ENCODE data around the gene CEP126.

DNA sequence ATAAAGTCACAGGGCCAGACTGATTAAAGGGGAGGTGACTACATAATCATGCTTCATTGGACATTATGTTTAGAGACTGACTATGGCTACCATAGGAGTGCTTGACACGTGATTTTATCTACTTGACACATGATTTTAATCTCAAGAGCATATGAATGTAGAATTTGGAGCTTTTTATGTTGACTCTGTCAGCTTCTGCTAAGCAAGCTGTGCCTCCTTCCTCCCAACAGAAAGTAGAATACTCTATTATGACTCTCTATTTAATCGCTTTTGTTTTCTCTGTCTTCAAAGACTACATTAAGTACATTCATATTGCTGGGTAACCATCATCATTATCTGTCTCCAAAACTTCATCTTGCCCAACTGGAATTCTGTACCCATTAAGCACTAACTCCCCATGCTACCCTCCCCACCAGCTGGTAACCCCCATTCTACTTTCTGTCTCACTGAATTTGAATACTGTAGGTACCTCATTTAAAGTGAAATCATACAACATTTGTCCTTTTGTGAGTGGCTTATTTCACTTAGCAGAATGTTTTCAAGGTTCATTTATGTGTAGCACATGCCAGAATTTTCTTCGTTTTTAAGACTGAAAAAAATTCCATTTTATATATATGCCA lies 26.2 kb downstream of the CEP126 start:
- TF ChIP-seq, protein P1, sequence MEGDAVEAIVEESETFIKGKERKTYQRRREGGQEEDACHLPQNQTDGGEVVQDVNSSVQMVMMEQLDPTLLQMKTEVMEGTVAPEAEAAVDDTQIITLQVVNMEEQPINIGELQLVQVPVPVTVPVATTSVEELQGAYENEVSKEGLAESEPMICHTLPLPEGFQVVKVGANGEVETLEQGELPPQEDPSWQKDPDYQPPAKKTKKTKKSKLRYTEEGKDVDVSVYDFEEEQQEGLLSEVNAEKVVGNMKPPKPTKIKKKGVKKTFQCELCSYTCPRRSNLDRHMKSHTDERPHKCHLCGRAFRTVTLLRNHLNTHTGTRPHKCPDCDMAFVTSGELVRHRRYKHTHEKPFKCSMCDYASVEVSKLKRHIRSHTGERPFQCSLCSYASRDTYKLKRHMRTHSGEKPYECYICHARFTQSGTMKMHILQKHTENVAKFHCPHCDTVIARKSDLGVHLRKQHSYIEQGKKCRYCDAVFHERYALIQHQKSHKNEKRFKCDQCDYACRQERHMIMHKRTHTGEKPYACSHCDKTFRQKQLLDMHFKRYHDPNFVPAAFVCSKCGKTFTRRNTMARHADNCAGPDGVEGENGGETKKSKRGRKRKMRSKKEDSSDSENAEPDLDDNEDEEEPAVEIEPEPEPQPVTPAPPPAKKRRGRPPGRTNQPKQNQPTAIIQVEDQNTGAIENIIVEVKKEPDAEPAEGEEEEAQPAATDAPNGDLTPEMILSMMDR (IDR thresholded peaks at IDR 0.05): no peak
- TF ChIP-seq POLR2A (IDR thresholded peaks at IDR 0.05): no peak

All from uterus (tissue), 2 donors.